Testis (tissue), 2 donors: ENCODE measurements around the gene ICOS.

ENCODE experiments used
- POLR2A ChIP-seq: fragments of 450-650 bp; IDR thresholded peaks from one replicate; pipeline ENCODE4 v1.6.1; 2017; ENCODE audit warnings: antibody characterized with exemption, mild to moderate bottlenecking, moderate library complexity
- TF ChIP-seq, protein P1 (sequence below), 3 experiments: fragments of 450-650 bp in 2 of 3; fragments of 200-600 bp in 1 of 3; sonication (generic) in 1 of 3; IDR thresholded peaks; one replicate each; pipeline ENCODE4 v1.5.1; 2016 to 2019; ENCODE audit warnings: antibody characterized with exemption in 3 of 3, mild to moderate bottlenecking in 2 of 3, moderate library complexity in 1 of 3

DNA sequence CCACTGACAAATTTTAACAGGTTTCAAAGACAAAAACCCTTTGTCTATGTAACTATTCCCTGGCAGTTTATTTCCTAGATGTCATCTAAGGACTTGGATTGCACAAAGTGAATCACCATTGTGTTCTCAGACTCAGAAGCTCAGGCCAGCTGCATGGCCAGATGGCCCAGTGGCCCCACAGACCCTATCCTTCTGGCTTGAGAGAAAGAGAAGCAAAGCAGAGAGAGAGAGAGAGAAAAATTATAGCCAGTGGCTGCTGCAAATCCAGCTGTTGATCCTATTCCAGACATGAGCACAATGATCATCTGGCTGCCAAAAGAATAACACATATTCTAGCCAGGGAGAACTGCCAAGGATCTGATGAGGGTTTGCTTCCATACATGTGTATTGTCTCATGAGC is 43.2 kb upstream of the ICOS start:
- TF ChIP-seq, protein P1, sequence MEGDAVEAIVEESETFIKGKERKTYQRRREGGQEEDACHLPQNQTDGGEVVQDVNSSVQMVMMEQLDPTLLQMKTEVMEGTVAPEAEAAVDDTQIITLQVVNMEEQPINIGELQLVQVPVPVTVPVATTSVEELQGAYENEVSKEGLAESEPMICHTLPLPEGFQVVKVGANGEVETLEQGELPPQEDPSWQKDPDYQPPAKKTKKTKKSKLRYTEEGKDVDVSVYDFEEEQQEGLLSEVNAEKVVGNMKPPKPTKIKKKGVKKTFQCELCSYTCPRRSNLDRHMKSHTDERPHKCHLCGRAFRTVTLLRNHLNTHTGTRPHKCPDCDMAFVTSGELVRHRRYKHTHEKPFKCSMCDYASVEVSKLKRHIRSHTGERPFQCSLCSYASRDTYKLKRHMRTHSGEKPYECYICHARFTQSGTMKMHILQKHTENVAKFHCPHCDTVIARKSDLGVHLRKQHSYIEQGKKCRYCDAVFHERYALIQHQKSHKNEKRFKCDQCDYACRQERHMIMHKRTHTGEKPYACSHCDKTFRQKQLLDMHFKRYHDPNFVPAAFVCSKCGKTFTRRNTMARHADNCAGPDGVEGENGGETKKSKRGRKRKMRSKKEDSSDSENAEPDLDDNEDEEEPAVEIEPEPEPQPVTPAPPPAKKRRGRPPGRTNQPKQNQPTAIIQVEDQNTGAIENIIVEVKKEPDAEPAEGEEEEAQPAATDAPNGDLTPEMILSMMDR (IDR thresholded peaks at IDR 0.05), result no peak
- TF ChIP-seq POLR2A, result no peak
